MM.1S (cell line): ENCODE measurements around the gene ZNF628.
A peak's percentile ranks its signal among the peaks of the same experiment; 100 is the strongest.

ENCODE experiments used
- DNase-seq: peaks from one replicate; pipeline ENCODE4 v3.0.0-alpha.2; 2015
- H2AFZ ChIP-seq: fragments of 300-600 bp; sonication (generic); 2 replicates; pipeline ENCODE4 v1.6.0; 2016; ENCODE audit warnings: antibody characterized with exemption, low read length
- H3F3A ChIP-seq: fragments of 300-600 bp; sonication (generic); 2 replicates; pipeline ENCODE4 v1.6.1; 2016; ENCODE audit warnings: mild to moderate bottlenecking, antibody characterized with exemption, low read length, moderate library complexity, mixed read lengths; ENCODE audit not compliant: insufficient read depth
- H3K27ac ChIP-seq: fragments of 300-600 bp; sonication (generic); 2 replicates; pipeline ENCODE4 v1.5.1; 2016; ENCODE audit warnings: mild to moderate bottlenecking, low read length
- H3K27me3 ChIP-seq: fragments of 300-600 bp; sonication (generic); replicated peaks from 2 replicates; pipeline ENCODE4 v1.6.0; 2016; ENCODE audit warnings: low read length; ENCODE audit not compliant: insufficient read depth
- H3K36me3 ChIP-seq: fragments of 300-600 bp; sonication (generic); replicated peaks from 2 replicates; pipeline ENCODE4 v1.6.1; 2016; ENCODE audit warnings: mild to moderate bottlenecking, low read length, mixed read lengths; ENCODE audit not compliant: insufficient read depth
- H3K4me1 ChIP-seq: fragments of 300-600 bp; sonication (generic); 2 replicates; pipeline ENCODE4 v1.6.1; 2016; ENCODE audit warnings: low read length, mixed read lengths
- H3K4me2 ChIP-seq: fragments of 300-600 bp; sonication (generic); 2 replicates; pipeline ENCODE4 v1.6.0; 2016; ENCODE audit warnings: low read depth, low read length
- H3K4me3 ChIP-seq: fragments of 300-600 bp; sonication (generic); 2 replicates; pipeline ENCODE4 v1.5.1; 2016; ENCODE audit warnings: low read length, mixed read lengths
- H3K79me2 ChIP-seq: fragments of 300-600 bp; sonication (generic); 2 replicates; pipeline ENCODE4 v1.6.1; 2016; ENCODE audit warnings: mixed run types, low read length, mixed read lengths
- H3K9ac ChIP-seq: fragments of 300-600 bp; sonication (generic); 2 replicates; pipeline ENCODE4 v1.6.1; 2016; ENCODE audit warnings: low read length, mixed read lengths
- H3K9me2 ChIP-seq: fragments of 300-600 bp; sonication (generic); replicated peaks from 2 replicates; pipeline ENCODE4 v1.6.1; 2016; ENCODE audit warnings: mild to moderate bottlenecking, low read length, mixed read lengths; ENCODE audit not compliant: insufficient read depth
- H3K9me3 ChIP-seq: fragments of 300-600 bp; sonication (generic); replicated peaks from 2 replicates; pipeline ENCODE4 v1.6.1; 2016; ENCODE audit warnings: mild to moderate bottlenecking, low read length, mixed read lengths; ENCODE audit not compliant: insufficient read depth
- H4K20me1 ChIP-seq: fragments of 300-600 bp; sonication (generic); 2 replicates; pipeline ENCODE4 v1.6.1; 2016; ENCODE audit warnings: mild to moderate bottlenecking, low read length, moderate library complexity, mixed read lengths; ENCODE audit not compliant: insufficient read depth
- CTCF ChIP-seq: fragments of 300-600 bp; sonication (generic); IDR thresholded peaks from 2 replicates; pipeline ENCODE4 v1.5.1; 2016; ENCODE audit warnings: antibody characterized with exemption, low read length, mixed read lengths
- EZH2 ChIP-seq: fragments of 300-600 bp; sonication (generic); optimal IDR thresholded peaks from 2 replicates; pipeline ENCODE3; 2017; ENCODE audit warnings: low read depth, mild to moderate bottlenecking, antibody characterized with exemption, low read length, mixed read lengths
- EZH2phosphoT487 ChIP-seq: fragments of 300-600 bp; sonication (generic); IDR thresholded peaks from 2 replicates; pipeline ENCODE4 v1.6.1; 2018; ENCODE audit warnings: antibody characterized with exemption, low read length

The ZNF628 gene

GRCh38 chr19:55465460-55466240, 10.8 kb upstream of the ZNF628 start:
- no peaks in the 10 kb centered on the region for H3K9me3 ChIP-seq
- no peak overlapping the region for H3K4me2 ChIP-seq
- TF ChIP-seq EZH2 (no peak), CTCF (no peak), EZH2phosphoT487 (no peak)
- H3K4me3 ChIP-seq: no peak overlapping the region
- peaks cover 50% of the 10 kb centered on the region for H3K27me3 ChIP-seq
- H3F3A ChIP-seq: peaks cover 5% of the 10 kb centered on the region
- H3K79me2 ChIP-seq: peaks cover 4% of the 10 kb centered on the region; the same call in 1 of the 2 replicates
- H3K27ac ChIP-seq: no peak overlapping the region
- no peaks in the 10 kb centered on the region for H4K20me1 ChIP-seq
- 0 out of 2 replicates have a peak, but pooled peaks cover 8% of the 10 kb centered on the region for H3K4me1 ChIP-seq
- no peak overlapping the region for H3K9ac ChIP-seq
- no peak overlapping the region for H2AFZ ChIP-seq
- DNase-seq: no peak
- no peaks in the 10 kb centered on the region for H3K9me2 ChIP-seq
- H3K36me3 ChIP-seq: no peaks in the 10 kb centered on the region

GRCh38 chr19:55466241-55466614, 10.2 kb upstream of the ZNF628 start:
- H3K4me1 ChIP-seq: 0 out of 2 replicates have a peak, but pooled peaks cover 8% of the 10 kb centered on the region
- no peaks in the 10 kb centered on the region for H4K20me1 ChIP-seq
- H3K4me3 ChIP-seq: no peak overlapping the region
- H3F3A ChIP-seq: peaks cover 4% of the 10 kb centered on the region
- peaks cover 50% of the 10 kb centered on the region for H3K27me3 ChIP-seq
- no peaks in the 10 kb centered on the region for H3K36me3 ChIP-seq
- H3K79me2 ChIP-seq: peaks cover 2% of the 10 kb centered on the region; the same call in 1 of the 2 replicates
- no peak for TF ChIP-seq EZH2phosphoT487
- TF ChIP-seq CTCF: no peak
- no peak for TF ChIP-seq EZH2
- H3K27ac ChIP-seq: no peak overlapping the region
- no peak for DNase-seq
- H3K9me3 ChIP-seq: no peaks in the 10 kb centered on the region
- no peak overlapping the region for H2AFZ ChIP-seq
- H3K9ac ChIP-seq: no peak overlapping the region
- H3K4me2 ChIP-seq: no peak overlapping the region
- no peaks in the 10 kb centered on the region for H3K9me2 ChIP-seq

GRCh38 chr19:55467236-55468053, 9.0 kb upstream of the ZNF628 start:
- peak; percentile 47 for DNase-seq
- Histone ChIP-seq H3K9ac (no peak overlapping the region), H3K79me2 (no peaks in the 10 kb centered on the region), H3K9me2 (no peaks in the 10 kb centered on the region), H3K36me3 (no peaks in the 10 kb centered on the region), H3K4me3 (no peak overlapping the region), H3K4me1 (0 out of 2 replicates have a peak, but pooled peaks cover 3% of the 10 kb centered on the region), H3K27me3 (peaks cover 48% of the 10 kb centered on the region), H3F3A (peaks cover 4% of the 10 kb centered on the region), H2AFZ (peak overlapping the region; percentile 24; the same call in 1 of the 2 replicates), H4K20me1 (no peaks in the 10 kb centered on the region), H3K9me3 (no peaks in the 10 kb centered on the region), H3K4me2 (0 out of 2 replicates have a peak overlapping the region, but pooled peaks have one; percentile 3), H3K27ac (no peak overlapping the region)
- TF ChIP-seq EZH2 (no peak), CTCF (peak; percentile 98), EZH2phosphoT487 (no peak)
